Neural cell (in vitro differentiated cells): Measurements from ENCODE around the gene ADGRB3.

ENCODE experiments used
- EZH2 ChIP-seq: fragments of 200-600, 300-800 bp; shearing (Covaris generic), sonication (generic); IDR thresholded peaks from 2 replicates; pipeline ENCODE4 v1.6.1; 2014; ENCODE audit warnings: antibody characterized with exemption, low read length, borderline replicate concordance, mild to moderate bottlenecking; ENCODE audit not compliant: insufficient read depth, poor library complexity, severe bottlenecking
- MXI1 ChIP-seq: fragments of 450-650 bp; conservative IDR thresholded peaks from 2 replicates; pipeline ENCODE4 v1.6.1; 2014; ENCODE audit warnings: antibody characterized with exemption, mild to moderate bottlenecking; ENCODE audit not compliant: poor library complexity, severe bottlenecking
- POLR2AphosphoS5 ChIP-seq: IDR thresholded peaks from 2 replicates; pipeline ENCODE4 v1.6.1; 2012
- TF ChIP-seq, protein P1 (sequence below): fragments of 450-650 bp; IDR thresholded peaks from 2 replicates; pipeline ENCODE4 v1.5.1; 2014; ENCODE audit warnings: antibody characterized with exemption, mild to moderate bottlenecking, moderate library complexity; ENCODE audit not compliant: poor library complexity, severe bottlenecking

DNA sequence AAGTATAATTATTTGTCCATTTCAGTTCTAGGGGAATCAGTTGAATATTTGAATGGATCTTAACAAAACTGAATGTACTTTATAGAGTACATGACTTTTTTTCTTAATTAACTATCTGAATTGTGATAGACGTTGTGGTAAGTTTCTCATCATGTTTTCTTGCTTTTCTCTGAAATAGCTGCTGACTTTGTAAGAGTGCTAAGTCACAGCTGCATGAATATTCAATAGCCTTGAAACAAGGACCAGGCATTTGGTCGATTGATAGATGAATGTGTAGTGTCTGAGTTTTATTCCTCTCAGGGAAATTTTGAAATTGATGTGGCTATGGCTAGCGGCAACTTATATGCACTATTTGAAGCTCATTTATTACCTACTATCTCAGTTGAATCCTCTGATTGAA, 56.0 kb downstream of the ADGRB3 start:
- TF ChIP-seq EZH2 (no peak), MXI1 (no peak), POLR2AphosphoS5 (no peak)
- TF ChIP-seq, protein P1, sequence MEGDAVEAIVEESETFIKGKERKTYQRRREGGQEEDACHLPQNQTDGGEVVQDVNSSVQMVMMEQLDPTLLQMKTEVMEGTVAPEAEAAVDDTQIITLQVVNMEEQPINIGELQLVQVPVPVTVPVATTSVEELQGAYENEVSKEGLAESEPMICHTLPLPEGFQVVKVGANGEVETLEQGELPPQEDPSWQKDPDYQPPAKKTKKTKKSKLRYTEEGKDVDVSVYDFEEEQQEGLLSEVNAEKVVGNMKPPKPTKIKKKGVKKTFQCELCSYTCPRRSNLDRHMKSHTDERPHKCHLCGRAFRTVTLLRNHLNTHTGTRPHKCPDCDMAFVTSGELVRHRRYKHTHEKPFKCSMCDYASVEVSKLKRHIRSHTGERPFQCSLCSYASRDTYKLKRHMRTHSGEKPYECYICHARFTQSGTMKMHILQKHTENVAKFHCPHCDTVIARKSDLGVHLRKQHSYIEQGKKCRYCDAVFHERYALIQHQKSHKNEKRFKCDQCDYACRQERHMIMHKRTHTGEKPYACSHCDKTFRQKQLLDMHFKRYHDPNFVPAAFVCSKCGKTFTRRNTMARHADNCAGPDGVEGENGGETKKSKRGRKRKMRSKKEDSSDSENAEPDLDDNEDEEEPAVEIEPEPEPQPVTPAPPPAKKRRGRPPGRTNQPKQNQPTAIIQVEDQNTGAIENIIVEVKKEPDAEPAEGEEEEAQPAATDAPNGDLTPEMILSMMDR = no peak
